A549 (cell line): ENCODE results near the gene MAGI1. TPM values are rescaled to one million over a fixed set of nuclear protein-coding genes. Genes with fewer than 3 reads are reported as not detected.

Experiments used
- ATAC-seq, 2 experiments: fragments of 200-7000 bp in 1 of 2; fragments of >200 bp in 1 of 2; cut with Nextera tagmentation in 1 of 2; cut with Tn5 transposase in 1 of 2; 3 replicates each; pipeline versions ENCODE4 v1.8.0 to v1.9.1; 2018 to 2020; ENCODE audit warnings: mild to moderate bottlenecking in 1 of 2, moderate library complexity in 1 of 2
- CTCF ChIA-PET: fragments of 300-600 bp; sonication (Branson Sonifier 250); formaldehyde crosslinking; extraction: SDS; loops from one replicate; lab custom pipeline; 2021; ENCODE audit warnings: antibody characterized with exemption, inconsistent platforms; lab: Yijun Ruan, JAX
- POLR2A ChIA-PET: fragments of 350-600 bp; formaldehyde crosslinking; extraction: SDS; loops from one replicate; lab custom pipeline; 2021; ENCODE audit warnings: antibody characterized with exemption, inconsistent platforms; lab: Yijun Ruan, JAX
- DNase-seq, 2 experiments: peaks; one replicate each; pipeline versions ENCODE4 v3.0.0 to v3.0.0-alpha.2; 2011 to 2016; ENCODE audit warnings: low read depth in 1 of 2, low spot score in 1 of 2
- FAIRE-seq: peaks from 2 replicates; lab custom pipeline; 2011; peaks lifted over from hg19 to GRCh38; lab: Jason Lieb, UNC
- H3K27ac ChIP-seq, 2 experiments: fragments of >200 bp; sonication (Bioruptor Twin); formaldehyde crosslinking; 3 replicates each; pipeline ENCODE4 v1.5.1; 2016 to 2017
- H3K4me1 ChIP-seq: fragments of >200 bp; sonication (Bioruptor Twin); formaldehyde crosslinking; 3 replicates; pipeline ENCODE4 v1.6.1; 2016
- H3K4me2 ChIP-seq: fragments of >200 bp; sonication (Bioruptor Twin); formaldehyde crosslinking; 3 replicates; pipeline ENCODE4 v1.6.1; 2016
- H3K4me3 ChIP-seq: fragments of >200 bp; sonication (Bioruptor Twin); formaldehyde crosslinking; 3 replicates; pipeline ENCODE4 v1.5.1; 2016
- H3K9me3 ChIP-seq: fragments of >200 bp; sonication (Bioruptor Twin); formaldehyde crosslinking; 3 replicates; pipeline ENCODE4 v1.6.1; 2016
- BCL3 ChIP-seq: fragments of >200 bp; sonication (Bioruptor Twin); formaldehyde crosslinking; IDR thresholded peaks from 3 replicates; pipeline ENCODE4 v1.6.1; 2016
- CBX2 ChIP-seq: fragments of 200-600 bp; sonication (generic); IDR thresholded peaks from 2 replicates; pipeline ENCODE4 v1.6.1; 2016; ENCODE audit warnings: low read depth, mild to moderate bottlenecking, borderline replicate concordance
- CHD2 ChIP-seq: fragments of 150-350 bp; IDR thresholded peaks from 2 replicates; pipeline ENCODE4 v1.6.1; 2014; ENCODE audit warnings: low read length; ENCODE audit not compliant: partially characterized antibody
- CHD4 ChIP-seq: fragments of 200-600 bp; sonication (generic); IDR thresholded peaks from 2 replicates; pipeline ENCODE4 v1.6.1; 2016; ENCODE audit warnings: antibody characterized with exemption, mild to moderate bottlenecking, borderline replicate concordance
- EHF ChIP-seq: fragments of 250-450 bp; sonication (Bioruptor Pico); IDR thresholded peaks from 2 replicates; pipeline ENCODE4 v1.5.0; 2020; ENCODE audit warnings: mild to moderate bottlenecking
- ELK1 ChIP-seq: fragments of 150-350 bp; IDR thresholded peaks from 2 replicates; pipeline ENCODE4 v1.6.1; 2014; ENCODE audit warnings: low read depth, mild to moderate bottlenecking, low read length
- ESRRA ChIP-seq: fragments of 150-350 bp; IDR thresholded peaks from 2 replicates; pipeline ENCODE4 v1.6.1; 2014; ENCODE audit warnings: mild to moderate bottlenecking, low read length, borderline replicate concordance
- FOSL2 ChIP-seq, 2 experiments: fragments of 450-650 bp in 1 of 2; fragments of >200 bp in 1 of 2; sonication (Bioruptor Twin) in 1 of 2; formaldehyde crosslinking; IDR thresholded peaks; 2 replicates each; pipeline versions ENCODE4 v1.5.0 to v1.6.1; 2016 to 2020; ENCODE audit warnings: mild to moderate bottlenecking in 1 of 2, moderate library complexity in 1 of 2
- FOXS1 ChIP-seq: fragments of 250-450 bp; sonication (Bioruptor Pico); IDR thresholded peaks from 2 replicates; pipeline ENCODE4 v1.5.0; 2020; ENCODE audit warnings: mild to moderate bottlenecking, moderate library complexity
- GATA3 ChIP-seq: IDR thresholded peaks from 2 replicates; pipeline ENCODE4 v1.6.1; 2012; ENCODE audit warnings: borderline replicate concordance
- HES2 ChIP-seq: fragments of >200 bp; sonication (Bioruptor Twin); formaldehyde crosslinking; IDR thresholded peaks from 2 replicates; pipeline ENCODE4 v1.6.1; 2016
- HOXA7 ChIP-seq: fragments of 250-450 bp; sonication (Bioruptor Pico); IDR thresholded peaks from 2 replicates; pipeline ENCODE4 v1.5.0; 2020; ENCODE audit warnings: mild to moderate bottlenecking, moderate library complexity
- HOXB13 ChIP-seq: fragments of 250-450 bp; sonication (Bioruptor Pico); IDR thresholded peaks from 2 replicates; pipeline ENCODE4 v1.5.0; 2020; ENCODE audit warnings: low read depth, mild to moderate bottlenecking, moderate library complexity
- JUNB ChIP-seq: fragments of >200 bp; sonication (Bioruptor Twin); formaldehyde crosslinking; IDR thresholded peaks from 2 replicates; pipeline ENCODE4 v1.6.1; 2016
- MAFK ChIP-seq: fragments of 450-650 bp; IDR thresholded peaks from 2 replicates; pipeline ENCODE4 v1.6.1; 2014; ENCODE audit not compliant: partially characterized antibody
- NFE2L2 ChIP-seq: fragments of 150-350 bp; conservative IDR thresholded peaks from 2 replicates; pipeline ENCODE4 v1.6.1; 2014; ENCODE audit warnings: low read length
- NR3C1 ChIP-seq: fragments of >200 bp; sonication (Bioruptor Twin); formaldehyde crosslinking; IDR thresholded peaks from 3 replicates; pipeline ENCODE4 v1.6.1; 2017
- PHF8 ChIP-seq: fragments of 200-600 bp; sonication (generic); IDR thresholded peaks from 2 replicates; pipeline ENCODE4 v1.6.1; 2016; ENCODE audit warnings: low read depth, mild to moderate bottlenecking, antibody characterized with exemption, moderate library complexity, borderline replicate concordance
- POLR2AphosphoS2 ChIP-seq: conservative IDR thresholded peaks from 2 replicates; pipeline ENCODE4 v1.6.1; 2012; ENCODE audit warnings: low read length, improper control_type of control experiment, inconsistent platforms
- RCOR1 ChIP-seq: fragments of 150-350 bp; IDR thresholded peaks from 2 replicates; pipeline ENCODE4 v1.6.1; 2014; ENCODE audit warnings: antibody characterized with exemption, low read length, low read depth
- RNF2 ChIP-seq: fragments of 200-600 bp; sonication (generic); IDR thresholded peaks from 2 replicates; pipeline ENCODE4 v1.6.1; 2016; ENCODE audit warnings: low read depth, mild to moderate bottlenecking, antibody characterized with exemption, moderate library complexity, borderline replicate concordance
- SMC3 ChIP-seq: fragments of >200 bp; sonication (Bioruptor Twin); formaldehyde crosslinking; IDR thresholded peaks from 3 replicates; pipeline ENCODE4 v1.6.1; 2018; ENCODE audit warnings: inconsistent platforms
- TP53 ChIP-seq: fragments of 250-450 bp; sonication (Bioruptor Pico); IDR thresholded peaks from 2 replicates; pipeline ENCODE4 v1.5.0; 2021; ENCODE audit warnings: mild to moderate bottlenecking, moderate library complexity
- USF2 ChIP-seq: fragments of 450-650 bp; IDR thresholded peaks from 2 replicates; pipeline ENCODE4 v1.6.1; 2014; ENCODE audit warnings: antibody characterized with exemption
- ZC3H11A ChIP-seq: fragments of 450-650 bp; IDR thresholded peaks from 2 replicates; pipeline ENCODE4 v1.6.1; 2014; ENCODE audit warnings: antibody characterized with exemption, mild to moderate bottlenecking
- ZSCAN20 ChIP-seq: fragments of 250-450 bp; sonication (Bioruptor Pico); IDR thresholded peaks from 2 replicates; pipeline ENCODE4 v1.8.0; 2022; ENCODE audit warnings: mild to moderate bottlenecking, moderate library complexity
- WGBS: methylation state at CpG from one replicate; pipeline ENCODE4 v1.1.6; 2017; ENCODE audit errors: missing lambda C conversion rate; 5-methylcytosine and 5-hydroxymethylcytosine counted together
- polyA plus RNA-seq, 4 experiments: library from polyadenylated mRNA; depleted of rRNA in 3 of 4; stranded (reverse); fragments of >200 nt; fragmentation: RNase III in 1 of 4; extraction: RNeasy Plus Mini Kit Qiagen cat#74134 plus additional on column Dnase treatment in 1 of 4; gene quantifications; 2 replicates in 3 of 4; 3 replicates in 1 of 4; pipeline ENCODE4 v1.2.3, GENCODE V29; 2011 to 2017

MAGI1 gene
- polyA plus RNA-seq, 2 of the 4 experiments (the other 2 are of a cell fraction), result 4.7 to 6.6 TPM

- FAIRE-seq (no peak), DNase-seq (no peak), ATAC-seq (no peak)
- WGBS, result 64% methylated on average over 5 of the region's 5 CpGs
- H3K4me3 ChIP-seq, result no peak overlapping the region
- H3K27ac ChIP-seq, result no peak overlapping the region
- POLR2A ChIA-PET, result no interaction called here
- no peak overlapping the region for H3K4me2 ChIP-seq
- no peak for TF ChIP-seq PHF8
- no peak for TF ChIP-seq POLR2AphosphoS2
- no peak for TF ChIP-seq GATA3
- no peak for TF ChIP-seq CBX2
- no peaks in the 10 kb centered on the region for H3K9me3 ChIP-seq
- CTCF ChIA-PET, result no interaction called here
- no peaks in the 10 kb centered on the region for H3K4me1 ChIP-seq
Measured at GRCh38 chr3:65660000-65660598, 378.6 kb downstream of the MAGI1 start.

GRCh38 chr3:65659396-65659795 lies 379.3 kb downstream of the MAGI1 start:
- Histone ChIP-seq H3K27ac (no peak overlapping the region), H3K4me1 (no peaks in the 10 kb centered on the region), H3K4me3 (no peak overlapping the region), H3K9me3 (no peaks in the 10 kb centered on the region), H3K4me2 (no peak overlapping the region)
- no peak for FAIRE-seq
- POLR2A ChIA-PET, result no interaction called here
- no peak for ATAC-seq
- CTCF ChIA-PET, result no interaction called here
- no peak for TF ChIP-seq FOXS1 (CRISPR knock-in tag)
- no peak for TF ChIP-seq PHF8
- no peak for TF ChIP-seq POLR2AphosphoS2
- no peak for TF ChIP-seq EHF (CRISPR knock-in tag)
- TF ChIP-seq USF2, result no peak
- no peak for TF ChIP-seq ESRRA
- TF ChIP-seq RNF2, result no peak
- TF ChIP-seq GATA3, result no peak
- no peak for TF ChIP-seq HOXB13 (CRISPR knock-in tag)
- no peak for DNase-seq
- 76% methylated on average over 6 of the region's 6 CpGs for WGBS

- TF ChIP-seq RNF2, result no peak
- no peak for TF ChIP-seq HOXA7 (CRISPR knock-in tag)
- no peak for TF ChIP-seq ZC3H11A
- ATAC-seq (no peak), DNase-seq (no peak), FAIRE-seq (no peak)
- ChIA-PET CTCF (no interaction called here), POLR2A (no interaction called here)
- WGBS, result 76% methylated on average over 2 of the region's 2 CpGs
- Histone ChIP-seq H3K9me3 (no peaks in the 10 kb centered on the region), H3K4me2 (no peak overlapping the region), H3K4me1 (no peaks in the 10 kb centered on the region), H3K27ac (no peak overlapping the region), H3K4me3 (no peak overlapping the region)
Measured at GRCh38 chr3:65658401-65658800, 380.3 kb downstream of the MAGI1 start.

- Histone ChIP-seq H3K9me3 (no peaks in the 10 kb centered on the region), H3K4me2 (no peak overlapping the region), H3K27ac (no peak overlapping the region), H3K4me1 (no peaks in the 10 kb centered on the region), H3K4me3 (no peak overlapping the region)
- DNase-seq (no peak), ATAC-seq (no peak), FAIRE-seq (no peak)
- no peak for TF ChIP-seq CHD2
- no peak for TF ChIP-seq JUNB
- no peak for TF ChIP-seq FOXS1 (CRISPR knock-in tag)
- no peak for TF ChIP-seq FOSL2 (IDR thresholded peaks at IDR 0.05)
- no peak for TF ChIP-seq FOSL2 (CRISPR knock-in tag; IDR thresholded peaks at IDR 0.05)
- no peak for TF ChIP-seq CBX2
- TF ChIP-seq MAFK, result no peak
- TF ChIP-seq HOXB13 (CRISPR knock-in tag), result no peak
- no peak for TF ChIP-seq RCOR1
- no peak for TF ChIP-seq BCL3
- TF ChIP-seq CHD4, result no peak
- TF ChIP-seq NFE2L2, result no peak
- TF ChIP-seq ELK1, result no peak
- TF ChIP-seq HES2, result no peak
- TF ChIP-seq ZSCAN20, result no peak
- no peak for TF ChIP-seq NR3C1
- no peak for TF ChIP-seq RNF2
- TF ChIP-seq SMC3, result no peak
- TF ChIP-seq TP53 (CRISPR knock-in tag), result no peak
- WGBS, result 85% methylated on average over 4 of the region's 4 CpGs
- CTCF ChIA-PET, result no interaction called here
- POLR2A ChIA-PET, result no interaction called here
Measured at GRCh38 chr3:65655061-65655460, 383.7 kb downstream of the MAGI1 start.
